Measurements from ENCODE around the gene ASB10.

GRCh38 chr7:151130741-151131157 is 56.3 kb downstream of the ASB10 start:
- no peak for TF ChIP-seq POLR2A (IDR thresholded peaks at IDR 0.05; ENCODE audit: low read length)
- no peak for TF ChIP-seq GATA1 (IDR thresholded peaks at IDR 0.05; ENCODE audit: low read depth, low read length)

Measured in erythroblast (primary cell).